Endothelial cell of umbilical vein (primary cell): ENCODE data around the gene SHKBP1. TPM values are rescaled to one million over a fixed set of nuclear protein-coding genes. Genes with fewer than 3 reads are reported as not detected.

Experiments used
- BruUV-seq: library from RNA; stranded (reverse); fragments of 400-500 nt; replicated peaks from 2 replicates; lab custom pipeline; 2021; lab: Mats Ljungman, UMichigan
- CTCF ChIA-PET: fragments of 300-600, 350-600 bp; sonication (Branson Sonifier 250); formaldehyde crosslinking; loops from one replicate; lab custom pipeline; 2021; ENCODE audit warnings: antibody characterized with exemption, inconsistent platforms; lab: Charles Lee
- POLR2A ChIA-PET: fragments of 300-600, 350-600 bp; sonication (Branson Sonifier 250); formaldehyde crosslinking; loops from one replicate; lab custom pipeline; 2021; ENCODE audit warnings: antibody characterized with exemption, inconsistent platforms; lab: Charles Lee
- DNase-seq: peaks from one replicate; pipeline ENCODE4 v3.0.0-alpha.2; 2011; ENCODE audit warnings: low read depth, low spot score
- FAIRE-seq: peaks from 2 replicates; lab custom pipeline; 2011; peaks lifted over from hg19 to GRCh38; lab: Jason Lieb, UNC
- H2AFZ ChIP-seq: 2 replicates; pipeline ENCODE4 v1.6.0; 2012; ENCODE audit warnings: low read depth, low read length, control low read depth, inconsistent platforms
- H3K27ac ChIP-seq: 2 replicates; pipeline ENCODE4 v1.5.1; 2011; ENCODE audit warnings: low read depth, mild to moderate bottlenecking, control low read depth, low read length, moderate library complexity; ENCODE audit not compliant: insufficient read depth
- H3K27me3 ChIP-seq, 2 experiments: 2 replicates each; pipeline versions ENCODE4 v1.6.0 to v1.6.1; 2011; ENCODE audit warnings: low read length in 2 of 2, mixed read lengths in 1 of 2; ENCODE audit not compliant: control insufficient read depth in 2 of 2, insufficient read depth in 2 of 2
- H3K36me3 ChIP-seq, 2 experiments: 2 replicates in 1 of 2; 3 replicates in 1 of 2; pipeline ENCODE4 v1.5.1; 2011; ENCODE audit warnings: low read length in 2 of 2, mild to moderate bottlenecking in 1 of 2, moderate library complexity in 1 of 2; ENCODE audit not compliant: control insufficient read depth in 2 of 2, insufficient read depth in 2 of 2; ENCODE audit errors: extremely low read depth in 1 of 2
- H3K4me1 ChIP-seq: 3 replicates; pipeline ENCODE4 v1.5.1; 2011; ENCODE audit warnings: mild to moderate bottlenecking, low read length; ENCODE audit not compliant: control insufficient read depth, insufficient read depth; ENCODE audit errors: extremely low read depth
- H3K4me2 ChIP-seq: 2 replicates; pipeline ENCODE4 v1.6.1; 2011; ENCODE audit warnings: low read length, control low read depth, mixed read lengths; ENCODE audit not compliant: insufficient read depth
- H3K4me3 ChIP-seq, 3 experiments: fragments of 200-600 bp in 1 of 3; sonication (generic), shearing (Covaris generic) in 1 of 3; replicated peaks in 1 of 3; 2 replicates each; pipeline ENCODE4 v1.5.1; 2011 to 2016; ENCODE audit warnings: control low read depth in 3 of 3, low read length in 3 of 3, mild to moderate bottlenecking in 2 of 3, inconsistent platforms in 1 of 3, low read depth in 1 of 3, moderate library complexity in 1 of 3; ENCODE audit not compliant: insufficient read depth in 1 of 3
- H3K79me2 ChIP-seq: 2 replicates; pipeline ENCODE4 v1.6.0; 2012; ENCODE audit warnings: low read length, inconsistent platforms; ENCODE audit not compliant: control insufficient read depth, insufficient read depth
- H3K9ac ChIP-seq: replicated peaks from 2 replicates; pipeline ENCODE3; 2011; ENCODE audit warnings: low read length, control low read depth; ENCODE audit not compliant: insufficient read depth; ENCODE audit errors: extremely low read depth
- H3K9me1 ChIP-seq: replicated peaks from 3 replicates; pipeline ENCODE4 v1.6.0; 2011; ENCODE audit warnings: mild to moderate bottlenecking, low read length; ENCODE audit not compliant: control insufficient read depth, insufficient read depth; ENCODE audit errors: extremely low read depth
- H3K9me3 ChIP-seq: replicated peaks from 2 replicates; pipeline ENCODE4 v1.5.1; 2012; ENCODE audit warnings: low read length, inconsistent platforms; ENCODE audit not compliant: control insufficient read depth, insufficient read depth
- H4K20me1 ChIP-seq: replicated peaks from 2 replicates; pipeline ENCODE3; 2011; ENCODE audit warnings: mild to moderate bottlenecking, low read length; ENCODE audit not compliant: control insufficient read depth, insufficient read depth; ENCODE audit errors: extremely low read depth
- EZH2 ChIP-seq: IDR thresholded peaks from 2 replicates; pipeline ENCODE4 v1.6.1; 2012; ENCODE audit warnings: borderline replicate concordance, low read depth, mild to moderate bottlenecking, moderate library complexity, low read length, inconsistent platforms; ENCODE audit not compliant: severe bottlenecking
- FOS ChIP-seq: IDR thresholded peaks from 2 replicates; pipeline ENCODE4 v1.6.1; 2011; ENCODE audit warnings: mild to moderate bottlenecking, low read length, moderate library complexity, borderline replicate concordance; ENCODE audit not compliant: insufficient read depth
- GATA2 ChIP-seq: IDR thresholded peaks from 2 replicates; pipeline ENCODE4 v1.7.0; 2011; ENCODE audit warnings: low read depth, mild to moderate bottlenecking, moderate library complexity, mixed read lengths, low read length; ENCODE audit not compliant: insufficient read length, insufficient read depth
- JUN ChIP-seq: IDR thresholded peaks from 2 replicates; pipeline ENCODE4 v1.6.1; 2011; ENCODE audit warnings: borderline replicate concordance, low read depth; ENCODE audit not compliant: insufficient read length, insufficient read depth
- MYC ChIP-seq: IDR thresholded peaks from one replicate; pipeline ENCODE4 v1.6.1; 2011; ENCODE audit warnings: mild to moderate bottlenecking, low read depth, low read length
- POLR2A ChIP-seq: IDR thresholded peaks from 2 replicates; pipeline ENCODE4 v1.6.1; 2012; ENCODE audit warnings: low read depth, mild to moderate bottlenecking, control low read depth, low read length
- dilution Hi-C: fragments of 300-500 bp; cut with MboI; formaldehyde crosslinking; loops from one replicate; pipeline ENCODE4 v1.15.0; 2019; ENCODE audit warnings: low sequenced_read_pairs; ENCODE audit not compliant: extremely low pct_ligation_motif_present
- intact Hi-C: fragments of 100-400 bp; cut with micrococcal nuclease; formaldehyde crosslinking; loops from one replicate; pipeline ENCODE4 v1.10.0; 2022
- polyA plus RNA-seq, 4 experiments: library from polyadenylated mRNA; depleted of rRNA in 3 of 4; stranded (reverse) in 3 of 4; unstranded in 1 of 4; fragments of >200 nt; gene quantifications; 2 replicates each; pipeline versions ENCODE4 v1.2.1 to v1.2.3, GENCODE V29; 2011 to 2012; ENCODE audit warnings: missing spikeins in 1 of 4
- total RNA-seq: library from RNA; stranded (reverse); gene quantifications from 2 replicates; pipeline ENCODE4 v1.2.3, GENCODE V29; 2021
- TF ChIP-seq, protein P1 (sequence below): IDR thresholded peaks from 2 replicates; pipeline ENCODE4 v1.6.1; 2011; ENCODE audit not compliant: insufficient read depth, insufficient read length
- TF ChIP-seq, protein P2 (sequence below), 2 donors: IDR thresholded peaks; 1 replicate in 1 of 2; 2 replicates in 1 of 2; pipeline ENCODE4 v1.5.1; 2011; ENCODE audit warnings: low read length in 2 of 2, mild to moderate bottlenecking in 2 of 2, moderate library complexity in 2 of 2, control low read depth in 1 of 2, inconsistent platforms in 1 of 2, low read depth in 1 of 2; ENCODE audit not compliant: insufficient read depth in 1 of 2; ENCODE audit errors: extremely low read depth in 1 of 2

SHKBP1 gene
- total and polyA plus RNA-seq, 2 donors (not counting 3 experiments of a cell fraction or from before 2014, with no cell fraction given), result 106 to 113 TPM

DNA sequence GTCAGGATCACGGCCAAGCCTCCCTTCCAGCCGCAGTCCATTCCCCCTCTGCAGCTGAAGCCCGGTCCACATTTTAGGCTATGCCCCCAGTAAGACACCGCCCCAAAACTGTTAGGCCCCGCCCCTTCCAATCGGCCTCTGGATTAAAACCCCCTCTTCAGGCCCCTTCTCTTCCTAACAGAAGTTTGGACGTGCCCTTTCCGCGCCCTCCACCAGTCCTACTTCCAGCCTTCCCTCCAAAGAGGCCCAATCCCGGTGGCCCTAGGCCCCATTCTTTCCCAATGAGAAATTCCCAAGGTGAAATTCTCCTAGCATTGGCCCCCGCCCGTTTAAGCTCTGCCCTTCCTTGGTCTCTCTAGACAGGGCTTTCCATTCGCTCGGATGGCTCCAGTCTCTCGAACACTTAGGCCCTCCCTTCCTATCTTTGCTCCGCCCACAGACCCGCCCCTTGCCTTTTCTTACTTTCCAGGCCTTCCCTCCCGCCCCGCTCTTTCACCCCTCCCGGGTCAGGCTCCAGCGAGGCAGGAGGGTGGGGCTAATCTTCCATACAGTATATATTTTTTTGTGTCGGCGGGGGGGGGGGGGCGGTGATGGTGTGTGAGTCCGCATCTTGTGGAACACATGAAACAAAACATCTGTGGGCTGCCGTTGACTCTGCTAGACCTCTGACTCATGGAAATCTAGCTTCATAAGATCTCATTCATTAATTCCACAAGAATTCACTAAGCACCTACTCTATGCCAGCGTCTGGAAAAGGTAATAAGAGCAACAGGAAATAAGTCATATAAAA, 38.1 kb downstream of the SHKBP1 start:
- no peaks in the 10 kb centered on the region for H3K27me3 ChIP-seq
- ChIA-PET POLR2A (interaction anchor here (0.6 to 1.0 kb wide), 2 partner anchors 11 to 90 kb away, joined by 4 to 5 read pairs; no protein-coding TSS in a partner anchor), CTCF (interaction anchor here (1.2 to 7.6 kb wide), 3 partner anchors 11 to 19 kb away, joined by 5 to 70 read pairs (median 6); no protein-coding TSS in a partner anchor)
- DNase-seq (peak; percentile 78), FAIRE-seq (peak; percentile 92)
- H3K36me3 ChIP-seq, result no peaks in the 10 kb centered on the region
- peak overlapping the region; percentile 26 to 43 (median 40) for H3K4me3 ChIP-seq
- intact Hi-C loops, result no loop called here
- peaks cover 19% of the 10 kb centered on the region for H3K4me1 ChIP-seq
- dilution Hi-C loops, result no loop called here
- H3K9me3 ChIP-seq, result no peaks in the 10 kb centered on the region
- H3K27ac ChIP-seq, result peak overlapping the region; percentile 83
- H3K9ac ChIP-seq, result peak overlapping the region; percentile 53
- no peaks in the 10 kb centered on the region for H3K79me2 ChIP-seq
- TF ChIP-seq GATA2 (no peak), JUN (peak; percentile 27), FOS (peak; percentile 37)
- TF ChIP-seq, protein P1, sequence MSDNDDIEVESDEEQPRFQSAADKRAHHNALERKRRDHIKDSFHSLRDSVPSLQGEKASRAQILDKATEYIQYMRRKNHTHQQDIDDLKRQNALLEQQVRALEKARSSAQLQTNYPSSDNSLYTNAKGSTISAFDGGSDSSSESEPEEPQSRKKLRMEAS, result no peak
- peak overlapping the region; percentile 75 for H3K4me2 ChIP-seq
- peak overlapping the region; percentile 91 for H2AFZ ChIP-seq
- BruUV-seq, result no TSS peak
- no peaks in the 10 kb centered on the region for H4K20me1 ChIP-seq
- no peaks in the 10 kb centered on the region for H3K9me1 ChIP-seq

DNA sequence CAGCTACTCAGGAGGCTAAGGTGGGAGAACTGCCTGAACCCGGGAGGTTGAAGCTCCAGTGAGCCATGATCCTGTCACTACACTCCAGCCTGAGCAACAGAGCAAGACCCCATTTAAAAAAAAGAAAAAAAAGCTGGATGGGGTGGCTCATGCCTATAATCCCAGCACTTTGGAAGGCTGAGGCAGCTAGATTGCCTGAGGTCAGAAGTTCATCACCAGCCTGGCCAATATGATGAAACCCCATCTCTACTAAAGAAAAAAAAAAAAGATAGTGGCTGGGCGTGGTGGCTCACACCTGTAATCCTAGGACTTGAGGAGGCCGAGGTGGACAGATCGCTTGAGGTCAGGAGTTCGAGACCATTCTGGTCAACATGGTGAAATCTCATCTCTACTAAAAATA, 39.5 kb downstream of the SHKBP1 start:
- H2AFZ ChIP-seq, result no peak overlapping the region
- H3K4me2 ChIP-seq, result no peak overlapping the region
- no peak overlapping the region for H3K9ac ChIP-seq
- intact Hi-C loops (no loop called here), dilution Hi-C loops (no loop called here)
- peaks cover 10% of the 10 kb centered on the region for H3K4me1 ChIP-seq
- H3K4me3 ChIP-seq, result no peak overlapping the region
- ChIA-PET POLR2A (interaction anchor here (0.5 kb wide), 1 partner anchor 9 kb away, joined by 3 read pairs; no protein-coding TSS in a partner anchor), CTCF (interaction anchor here (0.9 to 7.6 kb wide), 3 partner anchors 14 to 30 kb away, joined by 3 to 70 read pairs (median 3); no protein-coding TSS in a partner anchor)
- H3K9me1 ChIP-seq, result no peaks in the 10 kb centered on the region
- DNase-seq, result no peak
- H3K9me3 ChIP-seq, result no peaks in the 10 kb centered on the region
- no TSS peak for BruUV-seq
- H3K27me3 ChIP-seq, result no peaks in the 10 kb centered on the region
- no peaks in the 10 kb centered on the region for H4K20me1 ChIP-seq
- no peak for TF ChIP-seq GATA2
- no peak for TF ChIP-seq POLR2A
- TF ChIP-seq EZH2, result no peak
- TF ChIP-seq FOS, result no peak
- TF ChIP-seq, protein P2, sequence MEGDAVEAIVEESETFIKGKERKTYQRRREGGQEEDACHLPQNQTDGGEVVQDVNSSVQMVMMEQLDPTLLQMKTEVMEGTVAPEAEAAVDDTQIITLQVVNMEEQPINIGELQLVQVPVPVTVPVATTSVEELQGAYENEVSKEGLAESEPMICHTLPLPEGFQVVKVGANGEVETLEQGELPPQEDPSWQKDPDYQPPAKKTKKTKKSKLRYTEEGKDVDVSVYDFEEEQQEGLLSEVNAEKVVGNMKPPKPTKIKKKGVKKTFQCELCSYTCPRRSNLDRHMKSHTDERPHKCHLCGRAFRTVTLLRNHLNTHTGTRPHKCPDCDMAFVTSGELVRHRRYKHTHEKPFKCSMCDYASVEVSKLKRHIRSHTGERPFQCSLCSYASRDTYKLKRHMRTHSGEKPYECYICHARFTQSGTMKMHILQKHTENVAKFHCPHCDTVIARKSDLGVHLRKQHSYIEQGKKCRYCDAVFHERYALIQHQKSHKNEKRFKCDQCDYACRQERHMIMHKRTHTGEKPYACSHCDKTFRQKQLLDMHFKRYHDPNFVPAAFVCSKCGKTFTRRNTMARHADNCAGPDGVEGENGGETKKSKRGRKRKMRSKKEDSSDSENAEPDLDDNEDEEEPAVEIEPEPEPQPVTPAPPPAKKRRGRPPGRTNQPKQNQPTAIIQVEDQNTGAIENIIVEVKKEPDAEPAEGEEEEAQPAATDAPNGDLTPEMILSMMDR (IDR thresholded peaks at IDR 0.05; ENCODE audit: extremely low read depth in 1 of 2, insufficient read depth in 1 of 2, low read depth in 1 of 2, low read length in 2 of 2), result no peak
- TF ChIP-seq, protein P1, result no peak
- TF ChIP-seq MYC, result no peak
- no peak for TF ChIP-seq JUN
- no peak for FAIRE-seq
- H3K79me2 ChIP-seq, result no peaks in the 10 kb centered on the region
- no peaks in the 10 kb centered on the region for H3K36me3 ChIP-seq
- no peak overlapping the region for H3K27ac ChIP-seq
